Activated CD4-positive, alpha-beta T cell treated with anti-CD3 and anti-CD28 coated beads, Interleukin-10, Interleukin-2, amounts not matched to agents 100 ng/mL and 50 ng/mL, durations not matched to agents 16 hours and 8 hours (primary cell): Measurements from ENCODE around the gene BNIPL.

ENCODE experiments used
- DNase-seq: peaks from one replicate; pipeline ENCODE4 v3.0.0-alpha.2; 2020

The BNIPL gene

GRCh38 chr1:151036356-151036755 is at the start of gene BNIPL:
Gene BNIPL (plus strand): TSS chr1:151036586. CDS start chr1:151036726, 140 bp downstream.
- no peak for DNase-seq

- no peak for DNase-seq
These were observed 48.5 kb upstream of the BNIPL start for GRCh38 chr1:150987924-150988323.

- DNase-seq: no peak
These were observed 43.8 kb upstream of the BNIPL start for GRCh38 chr1:150992626-150993025.

- no peak for DNase-seq
These were observed 42.1 kb upstream of the BNIPL start for GRCh38 chr1:150994248-150994647.

GRCh38 chr1:150995460-150995859 is 40.9 kb upstream of the BNIPL start:
- no peak for DNase-seq

- peak; percentile 30 for DNase-seq
These were observed 40.5 kb upstream of the BNIPL start for GRCh38 chr1:150995896-150996295.

- no peak for DNase-seq
These were observed 39.1 kb upstream of the BNIPL start for GRCh38 chr1:150997126-150997872.

- no peak for DNase-seq
These were observed 38.4 kb upstream of the BNIPL start for GRCh38 chr1:150997949-150998348.

- no peak for DNase-seq
These were observed 37.2 kb upstream of the BNIPL start for GRCh38 chr1:150999051-150999674.

GRCh38 chr1:150999926-151000325 is 36.5 kb upstream of the BNIPL start:
- no peak for DNase-seq

- DNase-seq: no peak
These were observed 36.0 kb upstream of the BNIPL start for GRCh38 chr1:151000408-151000807.

- DNase-seq: no peak
These were observed 34.8 kb upstream of the BNIPL start for GRCh38 chr1:151001602-151002001.

- no peak for DNase-seq
These were observed 34.3 kb upstream of the BNIPL start for GRCh38 chr1:151002051-151002450.

- DNase-seq: no peak
These were observed 33.8 kb upstream of the BNIPL start for GRCh38 chr1:151002611-151003010.

GRCh38 chr1:151003180-151003579 is 33.2 kb upstream of the BNIPL start:
- DNase-seq: peak; percentile 25

- DNase-seq: peak; percentile 24
These were observed 30.6 kb upstream of the BNIPL start for GRCh38 chr1:151005729-151006319.

- peak; percentile 64 for DNase-seq
These were observed 29.9 kb upstream of the BNIPL start, which contains the start of gene MINDY1 for GRCh38 chr1:151006327-151007052. Gene MINDY1 (minus strand): TSS chr1:151006902. CDS start chr1:151002617, 4,285 bp downstream.

GRCh38 chr1:151007853-151008243 is 28.5 kb upstream of the BNIPL start:
- DNase-seq: no peak

GRCh38 chr1:151008244-151009205 is 27.9 kb upstream of the BNIPL start, which contains the start of gene PRUNE1:
Gene PRUNE1 (plus strand): TSS chr1:151008449. CDS start chr1:151008633, 184 bp downstream.
- peak; percentile 98 for DNase-seq

GRCh38 chr1:151009206-151009587 is 27.2 kb upstream of the BNIPL start:
- peak; percentile 30 for DNase-seq

GRCh38 chr1:151009674-151010345 is 26.6 kb upstream of the BNIPL start:
- DNase-seq: no peak
